DND-41 (cell line): Measurements from ENCODE around the gene ALDH1A3.

Source experiments
- ATAC-seq: fragments of 200-7000 bp; cut with Tn5 transposase; 3 replicates; pipeline ENCODE4 v1.9.1; 2021; ENCODE audit warnings: low read depth; ENCODE audit not compliant: insufficient read depth
- DNase-seq: peaks from one replicate; pipeline ENCODE4 v3.0.0-alpha.2; 2020
- H2AFZ ChIP-seq: 2 replicates; pipeline ENCODE4 v1.6.0; 2012; ENCODE audit warnings: low read depth, low read length
- H3K27ac ChIP-seq: 2 replicates; pipeline ENCODE4 v1.5.1; 2012; ENCODE audit warnings: low read length, inconsistent platforms
- H3K27me3 ChIP-seq: fragments of 200-600 bp; sonication (generic); 2 replicates; pipeline ENCODE4 v1.6.0; 2012; ENCODE audit warnings: low read length, mild to moderate bottlenecking, inconsistent platforms; ENCODE audit not compliant: insufficient read depth, poor library complexity
- H3K36me3 ChIP-seq: 2 replicates; pipeline ENCODE4 v1.5.1; 2012; ENCODE audit warnings: low read length, inconsistent platforms; ENCODE audit not compliant: insufficient read depth
- H3K4me1 ChIP-seq: 2 replicates; pipeline ENCODE4 v1.5.1; 2012; ENCODE audit warnings: mild to moderate bottlenecking, low read length; ENCODE audit not compliant: insufficient read depth
- H3K4me2 ChIP-seq: 2 replicates; pipeline ENCODE4 v1.6.0; 2012; ENCODE audit warnings: mild to moderate bottlenecking, moderate library complexity, low read length, inconsistent platforms; ENCODE audit not compliant: insufficient read depth
- H3K4me3 ChIP-seq, 2 experiments: fragments of 200-600 bp in 1 of 2; shearing (Covaris generic) in 1 of 2; 2 replicates each; pipeline ENCODE4 v1.5.1; 2012 to 2016; ENCODE audit warnings: inconsistent platforms in 2 of 2, low read length in 2 of 2, mild to moderate bottlenecking in 2 of 2, low read depth in 1 of 2, moderate library complexity in 1 of 2
- H3K79me2 ChIP-seq: 2 replicates; pipeline ENCODE4 v1.6.0; 2012; ENCODE audit warnings: low read length, inconsistent platforms; ENCODE audit not compliant: insufficient read depth
- H3K9ac ChIP-seq: 2 replicates; pipeline ENCODE4 v1.6.0; 2012; ENCODE audit warnings: low read depth, mild to moderate bottlenecking, inconsistent platforms, low read length, moderate library complexity
- H3K9me3 ChIP-seq: 2 replicates; pipeline ENCODE4 v1.5.1; 2012; ENCODE audit warnings: low read length, moderate library complexity, mild to moderate bottlenecking, inconsistent platforms; ENCODE audit not compliant: insufficient read depth, severe bottlenecking
- H4K20me1 ChIP-seq: 2 replicates; pipeline ENCODE4 v1.6.0; 2012; ENCODE audit warnings: low read length; ENCODE audit not compliant: insufficient read depth
- CTCF ChIP-seq: IDR thresholded peaks from 2 replicates; pipeline ENCODE4 v1.5.1; 2012; ENCODE audit warnings: borderline replicate concordance, low read length, moderate library complexity, mild to moderate bottlenecking; ENCODE audit not compliant: poor library complexity, severe bottlenecking; ENCODE audit errors: extremely low read depth
- EZH2 ChIP-seq: IDR thresholded peaks from 3 replicates; pipeline ENCODE4 v1.6.1; 2012; ENCODE audit warnings: borderline replicate concordance, low read depth, mild to moderate bottlenecking, moderate library complexity, low read length, inconsistent platforms; ENCODE audit not compliant: severe bottlenecking

ALDH1A3 gene

GRCh38 chr15:100919481-100920405 lies 40.1 kb downstream of the ALDH1A3 start:
- TF ChIP-seq CTCF (no peak), EZH2 (no peak)
- no peak overlapping the region for H3K27ac ChIP-seq
- no peak overlapping the region for H3K9ac ChIP-seq
- DNase-seq (no peak), ATAC-seq (no peak)
- H3K4me2 ChIP-seq, result no peak overlapping the region
- no peaks in the 10 kb centered on the region for H3K79me2 ChIP-seq
- no peak overlapping the region for H2AFZ ChIP-seq
- no peaks in the 10 kb centered on the region for H3K27me3 ChIP-seq
- no peaks in the 10 kb centered on the region for H3K4me1 ChIP-seq
- no peak overlapping the region for H3K4me3 ChIP-seq
- H3K36me3 ChIP-seq, result no peaks in the 10 kb centered on the region
- no peaks in the 10 kb centered on the region for H4K20me1 ChIP-seq
- H3K9me3 ChIP-seq, result no peaks in the 10 kb centered on the region

- H3K4me2 ChIP-seq, result no peak overlapping the region
- no peak overlapping the region for H2AFZ ChIP-seq
- DNase-seq, result no peak
- H3K36me3 ChIP-seq, result no peaks in the 10 kb centered on the region
- H3K9ac ChIP-seq, result no peak overlapping the region
- no peak overlapping the region for H3K27ac ChIP-seq
- H3K27me3 ChIP-seq, result no peaks in the 10 kb centered on the region
- ATAC-seq, result no peak
- H3K9me3 ChIP-seq, result no peaks in the 10 kb centered on the region
- H3K4me1 ChIP-seq, result no peaks in the 10 kb centered on the region
- H3K4me3 ChIP-seq, result no peak overlapping the region
- no peaks in the 10 kb centered on the region for H3K79me2 ChIP-seq
- TF ChIP-seq CTCF (no peak), EZH2 (no peak)
- H4K20me1 ChIP-seq, result no peaks in the 10 kb centered on the region
Observed at GRCh38 chr15:100920516-100921135, 41.0 kb downstream of the ALDH1A3 start.

GRCh38 chr15:100922192-100923040 lies 42.8 kb downstream of the ALDH1A3 start:
- TF ChIP-seq EZH2, result no peak
- no peak for TF ChIP-seq CTCF
- H3K9ac ChIP-seq, result no peak overlapping the region
- no peaks in the 10 kb centered on the region for H3K4me1 ChIP-seq
- H3K27ac ChIP-seq, result no peak overlapping the region
- no peaks in the 10 kb centered on the region for H3K79me2 ChIP-seq
- H2AFZ ChIP-seq, result no peak overlapping the region
- no peaks in the 10 kb centered on the region for H4K20me1 ChIP-seq
- H3K4me3 ChIP-seq, result no peak overlapping the region
- H3K9me3 ChIP-seq, result no peaks in the 10 kb centered on the region
- H3K4me2 ChIP-seq, result no peak overlapping the region
- no peak for ATAC-seq
- no peak for DNase-seq
- H3K27me3 ChIP-seq, result no peaks in the 10 kb centered on the region
- H3K36me3 ChIP-seq, result no peaks in the 10 kb centered on the region
